ENCODE results near the gene DPEP2NB.

- TF ChIP-seq CTCF (IDR thresholded peaks at IDR 0.05) (no peak), POLR2A (IDR thresholded peaks at IDR 0.05) (no peak)
Observed at GRCh38 chr16:67966549-67967182, 49.0 kb downstream of the DPEP2NB start.

All from esophagus squamous epithelium (tissue), 4 donors.